ENCODE measurements around the gene PGM2. TPM values are rescaled to one million over a fixed set of nuclear protein-coding genes. Genes with fewer than 3 reads are reported as not detected.
"Not testable (repeated sequence)": the region's sequence is repeated elsewhere in the genome, so short reads cannot be mapped to it uniquely, and the experiment has no call there.

The PGM2 gene
- polyA plus RNA-seq, result 10 to 100 TPM; 26.6 to 31.0 (median 30.1) TPM

DNA sequence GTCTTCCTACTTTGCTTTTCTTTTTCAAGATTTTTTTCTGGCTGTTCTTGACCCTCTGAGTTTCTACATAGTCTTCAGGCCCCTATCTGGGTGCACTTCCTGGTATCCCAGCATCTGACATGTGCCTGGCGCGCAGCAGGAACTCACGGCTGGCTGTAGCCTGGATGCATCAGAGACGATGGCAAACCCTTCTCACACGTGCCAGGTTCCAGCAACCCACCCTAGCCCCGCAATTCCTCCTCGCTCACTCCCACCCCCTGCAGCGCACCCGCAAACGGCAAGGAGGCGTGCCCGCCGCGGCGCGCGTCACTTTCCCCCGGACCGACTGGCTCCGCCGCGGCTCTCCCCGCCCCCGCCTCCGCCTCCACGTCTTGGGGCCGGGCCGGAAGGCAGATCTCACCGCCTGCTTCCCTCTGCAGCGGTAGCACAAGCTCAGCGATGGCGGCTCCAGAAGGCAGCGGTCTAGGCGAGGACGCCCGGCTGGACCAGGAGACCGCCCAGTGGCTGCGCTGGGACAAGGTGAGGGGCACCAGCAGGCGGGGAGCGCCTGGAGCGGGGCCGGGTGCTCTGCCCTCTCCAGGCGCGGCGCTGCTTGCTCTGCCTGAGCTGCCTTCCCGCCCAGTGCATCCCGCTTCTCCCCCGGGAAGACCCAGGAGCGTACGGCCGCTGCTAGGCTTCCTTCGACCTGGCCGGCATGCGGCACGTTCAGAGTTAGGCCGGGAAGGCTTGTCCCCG is at the start of gene PGM2:
Gene PGM2, plus strand, starts transcription at position 392 of the 735 bp plus-strand sequence. Its CDS starts 47 bp downstream, at position 439.
- peak; percentile 84 to 87 (median 86) for DNase-seq
- H3K36me3 Mint-ChIP-seq, result peaks cover 9 to 18% (median 16%) of the 10 kb centered on the region in 3 donors
- no peaks in the 10 kb centered on the region for H3K9me3 Mint-ChIP-seq
- peak within 1 kb of the TSS; percentile 79 to 97 (median 92) for H3K27ac Mint-ChIP-seq
- H3K4me3 Mint-ChIP-seq, result peak within 1 kb of the TSS; percentile 92 to 99 (median 93)
- H3K27me3 Mint-ChIP-seq (ENCODE audit: low read depth in 3 of 3), result peaks cover 0 to 7% (median 5%) of the 10 kb centered on the region in 3 donors
- H3K4me1 Mint-ChIP-seq, result peaks cover 46 to 62% of the 10 kb centered on the region in 2 donors

DNA sequence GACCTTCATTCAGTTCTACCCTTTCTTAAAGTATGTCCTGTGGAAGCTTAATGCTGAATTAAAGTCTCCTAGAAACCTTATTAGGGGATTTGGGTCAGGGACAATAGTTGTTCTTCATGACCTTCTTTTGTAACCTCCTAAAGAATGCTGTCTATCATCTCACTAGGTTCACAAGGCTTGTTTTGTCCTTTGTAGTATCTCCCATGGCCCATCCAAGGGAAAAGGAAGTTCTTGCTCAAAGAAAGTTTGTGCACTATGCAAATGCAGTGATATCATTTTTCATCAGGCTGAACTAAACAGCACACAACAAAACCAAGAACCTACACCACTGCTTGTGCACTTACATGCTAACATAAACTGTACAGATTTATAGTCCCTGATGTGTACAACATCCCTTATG is 46.6 kb upstream of the PGM2 start:
- H3K36me3 Mint-ChIP-seq, result peaks cover 0 to 4% (median 0%) of the 10 kb centered on the region in 3 donors
- peak overlapping the region in 2 of 6 donors; percentile 22 to 43 for H3K27ac Mint-ChIP-seq
- peaks cover 0 to 2% (median 2%) of the 10 kb centered on the region in 3 donors for H3K27me3 Mint-ChIP-seq (ENCODE audit: low read depth in 3 of 3)
- no peak for DNase-seq
- no peaks in the 10 kb centered on the region for H3K9me3 Mint-ChIP-seq
- H3K4me1 Mint-ChIP-seq, result peaks cover 14 to 16% of the 10 kb centered on the region in 2 donors
- no peak overlapping the region for H3K4me3 Mint-ChIP-seq

DNA sequence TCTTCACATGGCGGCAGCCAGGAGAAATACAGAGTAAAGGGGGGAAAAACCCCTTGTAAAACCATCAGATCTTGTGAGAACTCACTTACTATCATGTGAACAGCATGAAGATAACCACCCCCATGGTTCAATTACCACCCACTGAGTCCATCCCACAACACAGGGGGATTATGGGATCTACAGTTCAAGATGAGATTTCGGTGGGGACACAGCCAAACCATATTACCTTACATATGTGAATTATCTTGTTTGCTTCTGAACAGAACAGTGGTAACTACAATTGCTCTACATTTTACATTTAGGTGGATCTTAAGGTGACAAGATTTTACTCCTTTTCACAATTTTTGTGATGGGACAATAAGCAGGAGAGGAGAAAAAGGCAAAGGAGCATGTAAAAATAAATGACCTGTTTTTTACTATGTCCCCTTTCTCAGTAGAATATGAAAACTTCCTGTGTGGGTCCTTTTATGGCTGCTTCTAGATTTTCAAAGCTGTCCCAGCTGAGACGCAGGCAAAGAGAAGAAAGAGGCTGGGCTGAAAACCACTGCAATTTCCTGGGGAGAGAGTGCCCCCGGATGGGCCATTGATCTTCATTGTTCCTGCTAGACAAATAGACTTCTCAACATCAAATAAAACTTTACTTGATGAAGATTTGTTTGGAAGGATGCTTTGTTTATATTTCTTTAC is 45.9 kb upstream of the PGM2 start:
- Mint-ChIP-seq H3K9me3 (no peaks in the 10 kb centered on the region), H3K36me3 (peaks cover 0 to 4% (median 0%) of the 10 kb centered on the region in 3 donors), H3K4me3 (no peak overlapping the region), H3K27ac (peak overlapping the region; percentile 22 to 58 (median 47)), H3K27me3 (ENCODE audit: low read depth in 3 of 3) (peaks cover 0 to 2% (median 2%) of the 10 kb centered on the region in 3 donors), H3K4me1 (peaks cover 14 to 16% of the 10 kb centered on the region in 2 donors)
- peak; percentile 25 to 41 (median 36) for DNase-seq

DNA sequence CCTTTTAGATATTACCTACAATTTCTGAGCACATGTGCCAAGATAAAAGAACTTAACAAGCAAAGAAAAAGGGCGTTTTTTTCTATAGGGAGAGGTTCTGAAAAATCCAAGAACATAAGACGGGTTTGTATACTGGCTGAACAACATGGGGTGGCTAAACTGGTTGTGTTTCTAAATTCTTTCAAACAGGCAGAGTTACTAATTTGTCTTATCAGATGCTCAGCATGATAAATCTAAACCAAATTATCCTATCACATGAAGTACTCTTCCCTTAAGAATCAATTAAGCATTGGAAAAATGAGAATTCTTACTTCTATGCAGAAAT is 45.4 kb upstream of the PGM2 start:
- DNase-seq, result no peak
- H3K27me3 Mint-ChIP-seq (ENCODE audit: low read depth in 3 of 3), result peaks cover 0 to 2% (median 2%) of the 10 kb centered on the region in 3 donors
- peak overlapping the region in 3 of 6 donors; percentile 22 to 52 (median 43) for H3K27ac Mint-ChIP-seq
- peaks cover 0 to 4% (median 0%) of the 10 kb centered on the region in 3 donors for H3K36me3 Mint-ChIP-seq
- no peaks in the 10 kb centered on the region for H3K9me3 Mint-ChIP-seq
- H3K4me3 Mint-ChIP-seq, result no peak overlapping the region
- peaks cover 14 to 16% of the 10 kb centered on the region in 2 donors for H3K4me1 Mint-ChIP-seq

DNA sequence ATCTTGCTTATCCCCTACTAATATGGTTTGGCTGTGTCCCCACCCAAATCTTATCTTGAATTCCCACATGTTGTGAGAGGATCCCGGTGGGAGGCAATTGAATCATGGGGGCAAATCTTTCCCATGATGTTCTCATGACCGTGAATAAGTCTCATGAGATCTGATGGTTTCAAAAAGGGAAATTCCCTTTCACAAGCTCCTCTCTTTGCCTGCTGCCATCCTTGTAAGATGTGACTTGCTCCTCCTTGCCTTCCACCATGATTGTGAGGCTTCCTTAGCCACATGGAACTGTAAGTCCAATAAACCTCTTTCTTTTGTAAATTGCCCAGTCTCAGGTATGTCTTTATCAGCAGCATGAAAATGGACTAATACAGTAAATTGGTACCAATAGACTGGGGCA is 40.2 kb upstream of the PGM2 start:
- H3K36me3 Mint-ChIP-seq, H3K4me1 Mint-ChIP-seq, H3K9me3 Mint-ChIP-seq, H3K4me3 Mint-ChIP-seq, DNase-seq, H3K27ac Mint-ChIP-seq: not testable (repeated sequence)
- H3K27me3 Mint-ChIP-seq (ENCODE audit: low read depth in 3 of 3), result peaks cover 0 to 13% (median 2%) of the 10 kb centered on the region in 3 donors

DNA sequence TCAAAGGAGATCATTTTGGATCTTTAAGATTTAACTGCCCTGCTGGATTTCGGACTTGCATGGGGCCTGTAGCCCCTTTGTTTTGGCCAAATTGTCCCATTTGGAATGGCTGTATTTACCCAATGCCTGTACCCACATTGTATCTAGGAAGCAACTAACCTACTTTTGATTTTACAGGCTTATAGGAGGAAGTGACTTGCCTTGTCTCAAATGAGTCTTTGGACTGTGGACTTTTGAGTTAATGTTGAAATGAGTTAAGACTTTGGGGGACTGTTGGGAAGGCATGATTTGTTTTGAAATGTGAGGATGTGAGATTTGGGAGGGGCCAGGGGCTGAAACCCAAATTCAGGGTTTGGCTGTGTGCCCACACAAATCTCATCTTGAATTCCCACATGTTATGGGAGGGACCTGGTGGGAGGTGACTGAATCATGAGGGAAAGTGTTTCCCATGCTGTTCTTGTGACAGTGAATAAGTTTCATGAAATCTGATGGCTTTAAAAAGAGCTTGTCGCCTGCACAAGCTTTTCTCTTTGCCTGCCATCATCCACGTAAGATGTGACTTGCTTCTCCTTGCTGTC is 38.5 kb upstream of the PGM2 start:
- H3K36me3 Mint-ChIP-seq, H3K27ac Mint-ChIP-seq, DNase-seq, H3K4me3 Mint-ChIP-seq, H3K4me1 Mint-ChIP-seq, H3K9me3 Mint-ChIP-seq: not testable (repeated sequence)
- H3K27me3 Mint-ChIP-seq (ENCODE audit: low read depth in 3 of 3), result peaks cover 0 to 13% (median 2%) of the 10 kb centered on the region in 3 donors

DNA sequence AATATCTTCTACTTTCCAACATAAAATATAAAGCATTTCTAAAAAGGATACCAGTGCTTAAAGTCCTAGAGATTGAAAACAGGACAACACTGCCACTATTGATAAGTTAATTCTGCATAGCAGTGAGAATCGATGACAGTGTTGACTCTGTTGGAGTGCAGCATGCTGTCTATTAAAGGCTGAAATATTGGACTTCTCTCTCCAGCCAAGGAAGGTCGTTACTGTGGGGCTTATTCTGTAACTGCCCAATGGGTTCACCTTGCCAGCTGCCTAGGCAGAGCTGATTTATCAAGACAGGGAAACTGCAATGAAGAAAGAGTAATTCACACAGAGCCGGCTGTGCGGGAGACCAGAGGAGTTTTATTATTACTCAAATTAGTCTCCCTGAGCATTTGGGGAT is 37.7 kb upstream of the PGM2 start:
- Mint-ChIP-seq H3K9me3 (no peaks in the 10 kb centered on the region), H3K27me3 (ENCODE audit: low read depth in 3 of 3) (peaks cover 0 to 13% (median 2%) of the 10 kb centered on the region in 3 donors), H3K4me3 (no peak overlapping the region), H3K4me1 (no peaks in the 10 kb centered on the region), H3K36me3 (no peaks in the 10 kb centered on the region), H3K27ac (no peak overlapping the region)
- no peak for DNase-seq

DNA sequence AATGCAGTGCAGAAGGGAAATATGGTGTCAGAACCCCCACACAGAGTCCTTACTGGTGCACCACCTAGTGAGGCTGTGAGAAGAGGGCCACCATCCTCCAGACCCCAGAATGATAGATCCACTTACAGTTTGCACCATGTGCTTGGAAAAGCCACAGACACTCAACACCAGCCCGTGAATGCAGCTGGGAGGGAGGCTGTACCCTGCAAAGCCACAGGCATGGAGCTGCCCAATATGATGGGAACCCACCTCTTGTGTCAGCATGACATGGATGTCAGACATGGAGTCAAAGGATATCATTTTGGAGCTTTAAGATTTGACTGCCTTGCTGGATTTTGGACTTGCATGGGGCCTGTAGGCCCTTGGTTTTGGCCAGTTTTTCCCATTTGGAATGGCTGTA is 34.2 kb upstream of the PGM2 start:
- no peak for DNase-seq
- no peak overlapping the region for H3K27ac Mint-ChIP-seq
- H3K4me1 Mint-ChIP-seq, result no peaks in the 10 kb centered on the region
- H3K9me3 Mint-ChIP-seq, result no peaks in the 10 kb centered on the region
- peaks cover 0 to 11% (median 5%) of the 10 kb centered on the region in 3 donors for H3K27me3 Mint-ChIP-seq (ENCODE audit: low read depth in 3 of 3)
- no peaks in the 10 kb centered on the region for H3K36me3 Mint-ChIP-seq
- no peak overlapping the region for H3K4me3 Mint-ChIP-seq

DNA sequence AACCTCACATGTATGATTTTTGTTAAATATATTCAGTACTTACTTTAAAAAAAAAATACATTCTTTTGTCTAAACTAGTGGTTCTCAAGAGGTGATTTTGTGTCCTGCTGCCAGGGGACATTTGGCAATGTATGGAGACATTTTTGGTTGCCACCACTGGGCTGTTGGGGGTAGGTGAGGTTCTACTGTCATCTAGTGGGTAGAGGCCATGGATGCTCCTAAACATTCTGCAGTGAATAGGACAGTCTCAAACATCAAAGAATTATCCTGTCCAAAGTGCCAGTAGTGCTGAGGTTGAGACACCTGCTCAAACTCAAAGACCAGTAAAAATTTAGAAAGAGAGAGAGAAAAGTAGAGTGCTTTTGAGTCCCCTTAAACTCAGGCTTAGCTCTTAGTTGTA is 32.9 kb upstream of the PGM2 start:
- Mint-ChIP-seq H3K27ac (no peak overlapping the region), H3K9me3 (no peaks in the 10 kb centered on the region), H3K27me3 (ENCODE audit: low read depth in 3 of 3) (peaks cover 0 to 8% (median 6%) of the 10 kb centered on the region in 3 donors), H3K4me3 (no peak overlapping the region), H3K36me3 (no peaks in the 10 kb centered on the region), H3K4me1 (no peaks in the 10 kb centered on the region)
- DNase-seq, result peak in 1 of 3 donors; percentile 13

DNA sequence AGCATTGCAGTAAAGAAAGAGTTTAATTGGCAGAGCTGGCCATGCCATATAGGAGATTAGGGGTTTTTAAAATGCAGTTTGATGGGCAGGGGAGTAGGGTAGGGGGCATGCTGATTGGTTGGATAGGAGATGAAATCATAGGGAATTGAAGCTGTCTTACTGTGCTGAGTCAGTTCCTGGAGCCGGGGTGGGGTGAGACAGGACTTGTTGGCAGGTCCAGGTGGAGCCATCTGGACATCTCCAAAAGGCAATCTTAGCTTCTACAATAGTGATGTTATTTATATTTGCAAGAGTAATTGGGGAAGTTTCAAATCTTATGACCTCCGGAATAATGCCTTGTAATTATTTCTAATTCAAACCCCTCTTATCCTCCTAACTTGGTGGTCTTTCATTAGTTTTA is 32.4 kb upstream of the PGM2 start:
- no peak for DNase-seq
- Mint-ChIP-seq H3K4me1 (no peaks in the 10 kb centered on the region), H3K9me3 (no peaks in the 10 kb centered on the region), H3K36me3 (no peaks in the 10 kb centered on the region), H3K27ac (no peak overlapping the region), H3K27me3 (ENCODE audit: low read depth in 3 of 3) (peaks cover 0 to 6% (median 5%) of the 10 kb centered on the region in 3 donors), H3K4me3 (no peak overlapping the region)

DNA sequence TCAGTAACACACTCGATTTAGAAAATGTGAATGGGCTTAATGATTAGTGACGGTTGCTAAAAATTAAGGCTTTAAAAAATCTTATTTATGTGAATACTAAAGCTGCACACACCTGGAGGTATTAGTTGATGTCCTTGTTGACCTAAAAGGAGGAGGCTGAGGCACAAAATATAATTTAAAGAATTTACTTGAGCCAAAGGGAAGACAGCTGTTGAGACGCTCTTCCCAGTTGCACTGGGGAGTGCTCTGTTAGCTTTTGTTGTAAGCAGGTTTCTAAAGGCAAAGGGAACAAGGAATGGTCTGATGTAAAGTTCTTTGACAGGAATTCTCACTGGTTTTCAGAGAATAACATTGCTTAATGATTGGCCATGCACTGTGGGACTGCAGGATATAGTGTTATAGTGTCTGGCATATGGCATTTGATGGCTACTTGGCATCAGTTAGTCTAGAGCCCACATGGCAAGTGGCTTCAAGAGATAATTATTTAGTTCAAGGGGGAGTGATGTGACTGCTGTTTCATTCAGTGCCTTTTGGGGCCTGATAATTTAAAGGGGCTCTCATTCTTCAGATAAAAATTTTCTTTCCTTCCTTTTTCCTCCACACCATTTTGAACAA is 30.8 kb upstream of the PGM2 start:
- Mint-ChIP-seq H3K27ac (no peak overlapping the region), H3K4me1 (no peaks in the 10 kb centered on the region), H3K36me3 (no peaks in the 10 kb centered on the region), H3K4me3 (no peak overlapping the region), H3K27me3 (ENCODE audit: low read depth in 3 of 3) (peaks cover 0 to 7% (median 2%) of the 10 kb centered on the region in 3 donors), H3K9me3 (no peaks in the 10 kb centered on the region)
- no peak for DNase-seq

DNA sequence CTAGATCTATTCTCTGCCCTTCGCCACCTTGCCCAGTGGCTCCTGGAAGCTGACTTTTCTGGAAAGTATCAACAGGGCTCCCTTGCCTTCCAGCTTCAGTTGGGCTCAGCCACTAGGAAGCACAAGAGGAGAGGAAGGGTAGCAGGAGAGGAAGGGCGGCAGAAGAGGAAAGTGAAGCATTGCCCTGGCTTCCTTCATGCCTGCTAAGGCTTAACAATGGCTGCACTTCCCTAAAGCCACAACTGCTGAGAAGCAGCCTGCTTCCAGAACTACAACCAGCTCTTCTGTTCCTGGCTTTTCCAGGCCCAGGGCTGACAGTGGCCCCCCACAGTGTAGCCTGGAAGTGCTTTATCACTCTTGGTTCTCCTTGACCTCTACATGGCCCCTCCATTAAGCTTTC is 29.1 kb upstream of the PGM2 start:
- no peaks in the 10 kb centered on the region for H3K4me1 Mint-ChIP-seq
- H3K4me3 Mint-ChIP-seq, result no peak overlapping the region
- H3K27ac Mint-ChIP-seq, result no peak overlapping the region
- no peak for DNase-seq
- no peaks in the 10 kb centered on the region for H3K9me3 Mint-ChIP-seq
- H3K36me3 Mint-ChIP-seq, result no peaks in the 10 kb centered on the region
- peaks cover 2 to 7% (median 2%) of the 10 kb centered on the region in 3 donors for H3K27me3 Mint-ChIP-seq (ENCODE audit: low read depth in 3 of 3)

DNA sequence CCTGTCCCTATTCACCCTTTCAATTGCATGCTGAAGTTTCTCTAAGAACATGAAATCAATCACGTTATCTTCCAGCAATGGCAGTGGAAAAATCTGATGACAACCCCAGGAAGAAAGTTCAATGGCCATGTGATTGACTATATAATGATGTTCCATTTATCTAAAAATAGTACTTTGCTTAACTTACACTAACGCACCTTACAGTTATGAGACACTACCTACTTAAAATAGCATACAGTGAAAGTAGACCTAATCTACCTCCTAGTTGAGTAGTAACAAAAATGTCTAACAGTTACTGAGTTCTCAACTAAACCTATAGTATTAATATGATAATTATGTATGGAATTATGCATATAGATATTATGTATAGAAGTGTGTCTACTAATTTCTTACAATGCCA is 28.6 kb upstream of the PGM2 start:
- DNase-seq, result no peak
- Mint-ChIP-seq H3K36me3 (no peaks in the 10 kb centered on the region), H3K4me3 (no peak overlapping the region), H3K4me1 (no peaks in the 10 kb centered on the region), H3K27ac (no peak overlapping the region), H3K9me3 (no peaks in the 10 kb centered on the region), H3K27me3 (ENCODE audit: low read depth in 3 of 3) (peaks cover 2 to 7% (median 2%) of the 10 kb centered on the region in 3 donors)

DNA sequence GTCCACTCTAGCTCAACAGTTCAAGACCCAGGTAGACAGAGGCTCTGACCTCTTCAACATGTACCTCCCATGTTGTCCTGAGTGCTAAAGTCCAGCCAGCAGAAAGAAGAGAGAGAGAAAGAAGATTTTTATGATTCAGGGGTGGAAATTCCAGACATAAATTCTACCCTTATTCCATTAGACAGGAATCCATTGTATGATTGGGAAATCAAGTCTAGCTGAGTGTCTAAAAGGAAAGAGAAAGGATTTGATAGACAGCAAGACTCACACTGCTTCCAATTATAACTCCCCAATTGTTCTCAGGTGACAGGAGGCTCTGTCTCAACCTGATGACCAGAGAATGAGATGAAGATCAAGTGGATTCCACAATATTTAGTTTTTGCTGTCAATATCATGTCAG is 27.9 kb upstream of the PGM2 start:
- H3K27me3 Mint-ChIP-seq (ENCODE audit: low read depth in 3 of 3), result peaks cover 2 to 7% (median 2%) of the 10 kb centered on the region in 3 donors
- H3K9me3 Mint-ChIP-seq, result no peaks in the 10 kb centered on the region
- DNase-seq, result no peak
- no peaks in the 10 kb centered on the region for H3K4me1 Mint-ChIP-seq
- no peak overlapping the region for H3K4me3 Mint-ChIP-seq
- H3K36me3 Mint-ChIP-seq, result no peaks in the 10 kb centered on the region
- no peak overlapping the region for H3K27ac Mint-ChIP-seq
